HFFc6 (cell line): ENCODE data around the gene CYSRT1. TPM values are rescaled to one million over a fixed set of nuclear protein-coding genes. Genes with fewer than 3 reads are reported as not detected.

Experiments used
- DNase-seq: peaks from one replicate; pipeline ENCODE4 v3.0.0-alpha.2; 2018
- H3K27ac Mint-ChIP-seq: 2 replicates; pipeline ENCODE4 v1.8.0; 2020; ENCODE audit warnings: mild to moderate bottlenecking, mixed read lengths
- H3K27me3 Mint-ChIP-seq: 2 replicates; pipeline ENCODE4 v1.8.0; 2021; ENCODE audit warnings: mild to moderate bottlenecking, moderate library complexity, mixed read lengths; ENCODE audit not compliant: insufficient read depth
- H3K36me3 Mint-ChIP-seq: 2 replicates; pipeline ENCODE4 v1.8.0; 2021; ENCODE audit warnings: low read depth, mixed read lengths
- H3K4me1 Mint-ChIP-seq: 2 replicates; pipeline ENCODE4 v1.8.0; 2020; ENCODE audit warnings: low read depth, mixed read lengths
- H3K4me3 Mint-ChIP-seq: 2 replicates; pipeline ENCODE4 v1.8.0; 2020; ENCODE audit warnings: mild to moderate bottlenecking, moderate library complexity, mixed read lengths
- H3K9me3 Mint-ChIP-seq: 2 replicates; pipeline ENCODE4 v1.8.0; 2020; ENCODE audit warnings: mild to moderate bottlenecking, mixed read lengths
- total RNA-seq, 6 experiments: library from RNA; stranded (reverse); fragmentation: NEBNext Ultra II Directional; extraction: Animal tissue kit (Norgen Biotek cat#: 25700); gene quantifications; 2 replicates in 1 of 6; 3 replicates in 5 of 6; pipeline ENCODE4 v1.2.3, GENCODE V29; 2021
- TF ChIP-seq, protein P1 (sequence below): fragments of 200-600 bp; sonication (generic); IDR thresholded peaks from 2 replicates; pipeline ENCODE4 v1.5.0; 2021; ENCODE audit warnings: antibody characterized with exemption, mild to moderate bottlenecking

Gene CYSRT1
- total RNA-seq, 6 experiments from 2014 or later = 0.41 to 0.97 (median 0.68) TPM

DNA sequence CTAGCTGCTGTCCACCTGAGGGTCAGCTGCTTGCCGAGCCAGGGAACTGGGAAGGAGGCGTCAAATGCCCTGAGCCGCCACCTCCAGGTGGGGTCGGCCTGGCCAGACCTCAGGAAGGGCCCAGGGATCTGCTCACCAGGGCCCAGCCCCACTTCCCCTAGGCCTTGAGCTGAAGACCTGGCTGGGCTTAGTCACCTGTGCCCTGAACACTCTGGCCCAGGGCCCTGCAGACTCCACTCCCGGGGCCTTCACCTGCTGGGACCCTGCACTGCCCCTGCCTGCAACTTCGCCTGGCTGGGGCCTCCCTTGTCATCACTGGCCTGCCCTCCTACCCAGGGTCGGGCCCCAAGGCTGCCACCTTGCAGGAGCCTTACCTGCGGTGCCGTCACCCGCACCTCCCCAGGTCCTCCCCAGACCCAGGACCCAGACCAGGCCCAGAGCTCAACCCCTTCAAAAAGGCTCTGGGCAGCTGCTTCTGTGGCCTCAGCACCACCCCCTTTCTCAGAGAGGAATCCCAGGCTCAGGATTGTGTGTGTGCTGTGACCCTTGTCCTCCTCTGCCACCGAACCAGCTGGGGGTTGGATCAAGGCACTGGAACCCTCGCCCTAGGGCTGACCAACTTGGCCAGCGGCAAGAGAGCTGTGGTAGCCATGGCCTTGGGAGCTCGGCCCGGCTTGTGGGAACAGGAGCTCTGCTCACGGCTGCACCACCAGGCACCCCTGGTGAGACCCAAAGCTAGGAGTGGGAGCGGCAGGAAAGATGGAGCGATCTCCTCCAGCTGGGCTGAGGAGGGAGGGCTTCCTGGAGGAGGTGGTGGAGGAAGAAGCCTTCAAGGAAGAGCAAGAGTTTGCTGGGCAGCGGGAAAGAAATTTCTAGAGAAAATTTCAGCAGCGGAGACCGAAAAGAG, 29.0 kb downstream of the CYSRT1 start:
- Mint-ChIP-seq H3K27ac (peak overlapping the region; percentile 76), H3K4me3 (peak overlapping the region; percentile 93), H3K9me3 (no peaks in the 10 kb centered on the region), H3K36me3 (no peaks in the 10 kb centered on the region), H3K27me3 (no peaks in the 10 kb centered on the region; the same call in 1 of the 2 replicates), H3K4me1 (peaks cover 13% of the 10 kb centered on the region)
- TF ChIP-seq, protein P1, sequence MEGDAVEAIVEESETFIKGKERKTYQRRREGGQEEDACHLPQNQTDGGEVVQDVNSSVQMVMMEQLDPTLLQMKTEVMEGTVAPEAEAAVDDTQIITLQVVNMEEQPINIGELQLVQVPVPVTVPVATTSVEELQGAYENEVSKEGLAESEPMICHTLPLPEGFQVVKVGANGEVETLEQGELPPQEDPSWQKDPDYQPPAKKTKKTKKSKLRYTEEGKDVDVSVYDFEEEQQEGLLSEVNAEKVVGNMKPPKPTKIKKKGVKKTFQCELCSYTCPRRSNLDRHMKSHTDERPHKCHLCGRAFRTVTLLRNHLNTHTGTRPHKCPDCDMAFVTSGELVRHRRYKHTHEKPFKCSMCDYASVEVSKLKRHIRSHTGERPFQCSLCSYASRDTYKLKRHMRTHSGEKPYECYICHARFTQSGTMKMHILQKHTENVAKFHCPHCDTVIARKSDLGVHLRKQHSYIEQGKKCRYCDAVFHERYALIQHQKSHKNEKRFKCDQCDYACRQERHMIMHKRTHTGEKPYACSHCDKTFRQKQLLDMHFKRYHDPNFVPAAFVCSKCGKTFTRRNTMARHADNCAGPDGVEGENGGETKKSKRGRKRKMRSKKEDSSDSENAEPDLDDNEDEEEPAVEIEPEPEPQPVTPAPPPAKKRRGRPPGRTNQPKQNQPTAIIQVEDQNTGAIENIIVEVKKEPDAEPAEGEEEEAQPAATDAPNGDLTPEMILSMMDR = no peak
- no peak for DNase-seq

DNA sequence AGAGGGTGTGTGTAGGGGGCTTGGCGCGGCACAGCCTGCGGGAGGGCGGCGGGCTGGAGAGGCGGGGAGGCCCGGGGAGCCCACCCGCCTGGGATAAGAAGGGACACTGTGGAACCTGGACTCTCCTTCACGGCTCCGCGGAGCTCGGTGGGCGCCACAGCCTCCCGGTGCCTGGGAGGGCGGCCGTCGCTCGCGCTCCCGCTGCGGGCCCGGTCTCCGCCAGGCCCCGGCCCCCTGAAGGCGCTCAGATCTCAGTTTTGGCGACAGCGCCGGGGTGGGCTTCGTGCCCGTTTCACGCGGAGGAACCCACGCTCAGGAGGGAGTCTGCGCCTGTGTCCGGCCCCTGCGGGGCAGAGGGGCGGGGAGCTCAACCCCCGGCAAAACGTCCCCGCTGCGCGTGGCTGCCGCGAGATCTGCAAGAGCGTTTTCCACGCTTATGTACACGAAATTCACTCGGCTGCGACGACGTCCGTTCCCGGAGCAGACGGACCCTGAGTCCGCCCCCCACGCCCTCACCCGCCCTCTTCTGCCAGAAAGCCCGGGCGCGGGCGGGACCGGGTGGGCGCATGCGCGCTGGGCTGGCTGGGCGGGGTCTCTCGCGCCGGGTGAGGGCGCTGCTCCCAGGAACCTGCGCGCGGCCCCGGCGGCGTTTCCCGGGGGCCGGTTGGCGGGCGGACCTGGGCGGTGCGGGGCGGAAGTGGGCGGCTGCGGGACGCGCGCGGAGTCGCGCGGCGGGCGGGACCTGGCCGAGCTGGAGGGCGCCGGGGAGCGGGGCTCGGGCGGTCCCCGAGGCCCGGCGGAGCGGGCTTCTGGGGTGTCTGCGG, 29.9 kb downstream of the CYSRT1 start, which contains the start of gene NELFB:
Gene NELFB (plus strand): TSS at position 704 of the 824 bp plus-strand sequence.
- H3K9me3 Mint-ChIP-seq = no peaks in the 10 kb centered on the region
- peak; percentile 78 for DNase-seq

DNA sequence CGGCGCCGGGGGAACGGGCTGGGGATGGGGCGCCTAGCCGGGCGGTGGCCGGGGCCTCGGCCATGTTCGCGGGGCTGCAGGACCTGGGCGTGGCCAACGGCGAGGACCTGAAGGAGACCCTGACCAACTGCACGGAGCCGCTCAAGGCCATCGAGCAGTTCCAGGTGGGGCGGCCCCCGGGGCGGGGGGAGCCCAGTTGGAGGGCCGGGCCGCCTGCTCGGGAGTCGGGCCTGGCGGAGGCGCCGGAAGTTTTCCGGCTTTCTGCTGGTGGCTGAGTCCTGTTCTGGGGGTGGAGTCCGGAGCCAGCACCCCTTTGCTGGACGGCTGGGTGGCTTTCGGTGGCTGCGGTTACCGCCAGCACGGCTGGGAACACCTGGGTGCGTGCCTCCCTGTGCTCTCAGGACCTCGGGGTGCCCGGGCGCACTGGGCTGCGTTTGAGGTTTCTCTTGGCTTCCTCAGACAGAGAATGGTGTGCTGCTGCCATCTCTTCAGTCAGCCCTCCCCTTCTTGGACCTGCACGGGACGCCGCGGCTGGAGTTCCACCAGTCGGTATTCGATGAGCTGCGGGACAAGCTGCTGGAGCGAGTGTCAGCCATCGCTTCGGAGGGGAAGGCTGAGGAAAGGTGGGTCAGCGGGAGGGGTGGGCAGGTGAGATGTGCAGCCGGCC, 30.6 kb downstream of the CYSRT1 start:
- no peaks in the 10 kb centered on the region; the same call in 1 of the 2 replicates for H3K27me3 Mint-ChIP-seq
- peak overlapping the region; percentile 90 for H3K4me3 Mint-ChIP-seq
- no peaks in the 10 kb centered on the region for H3K36me3 Mint-ChIP-seq
- peaks cover 13% of the 10 kb centered on the region for H3K4me1 Mint-ChIP-seq
- TF ChIP-seq, protein P1 = no peak
- H3K27ac Mint-ChIP-seq = peak overlapping the region; percentile 42
- no peaks in the 10 kb centered on the region for H3K9me3 Mint-ChIP-seq
- no peak for DNase-seq

More for the DNA sequence above, 29.9 kb downstream of the CYSRT1 start, which contains the start of gene NELFB:
- Mint-ChIP-seq H3K27me3 (no peaks in the 10 kb centered on the region; the same call in 1 of the 2 replicates), H3K4me3 (peak within 1 kb of the TSS; percentile 93), H3K4me1 (peaks cover 13% of the 10 kb centered on the region), H3K27ac (peak within 1 kb of the TSS; percentile 76), H3K36me3 (no peaks in the 10 kb centered on the region)
- TF ChIP-seq, protein P1 = peak; percentile 33; the same call in 1 of the 2 replicates

DNA sequence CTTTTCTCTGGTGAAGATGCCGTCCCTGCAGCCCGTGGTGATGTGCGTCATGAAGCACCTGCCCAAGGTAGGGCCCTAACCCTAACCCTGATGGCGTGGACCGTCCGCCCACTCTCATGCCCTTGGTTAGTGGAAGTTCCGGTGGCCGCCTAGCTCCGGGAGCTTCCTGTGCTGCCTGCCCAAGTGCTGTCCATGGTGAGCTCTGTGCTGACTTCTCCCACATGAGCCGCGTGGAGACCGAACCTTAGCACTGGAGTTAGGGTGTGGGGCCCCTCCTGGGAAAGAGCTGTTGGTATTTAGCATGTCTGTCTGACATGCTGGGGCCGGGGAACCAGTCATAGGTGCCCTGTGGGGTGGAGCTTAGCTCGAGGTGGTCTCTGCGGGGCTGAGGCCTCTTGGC, 31.4 kb downstream of the CYSRT1 start:
- Mint-ChIP-seq H3K4me3 (peak overlapping the region; percentile 90), H3K36me3 (no peaks in the 10 kb centered on the region), H3K4me1 (peaks cover 13% of the 10 kb centered on the region), H3K27ac (no peak overlapping the region), H3K27me3 (no peaks in the 10 kb centered on the region; the same call in 1 of the 2 replicates), H3K9me3 (no peaks in the 10 kb centered on the region)
- TF ChIP-seq, protein P1 = no peak
- no peak for DNase-seq

DNA sequence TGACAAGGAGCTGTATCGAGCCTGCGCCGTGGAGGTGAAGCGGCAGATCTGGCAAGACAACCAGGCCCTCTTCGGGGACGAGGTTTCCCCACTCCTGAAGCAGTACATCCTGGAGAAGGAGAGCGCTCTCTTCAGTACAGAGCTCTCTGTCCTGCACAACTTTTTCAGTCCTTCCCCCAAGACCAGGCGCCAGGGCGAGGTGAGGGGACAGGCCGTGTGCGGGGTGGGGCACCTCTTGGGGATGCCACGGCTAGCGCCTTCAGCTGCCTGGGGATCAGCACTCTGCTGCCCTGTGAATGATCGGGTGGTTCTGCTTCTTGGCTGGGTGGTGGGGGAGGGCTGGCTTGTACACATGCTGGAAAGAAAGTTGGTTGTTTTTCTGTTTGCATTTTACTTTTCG, 31.9 kb downstream of the CYSRT1 start:
- peaks cover 5% of the 10 kb centered on the region; the same call in 1 of the 2 replicates for H3K36me3 Mint-ChIP-seq
- TF ChIP-seq, protein P1 = no peak
- H3K9me3 Mint-ChIP-seq = no peaks in the 10 kb centered on the region
- no peak overlapping the region for H3K27ac Mint-ChIP-seq
- H3K27me3 Mint-ChIP-seq = no peaks in the 10 kb centered on the region; the same call in 1 of the 2 replicates
- peak overlapping the region; percentile 90 for H3K4me3 Mint-ChIP-seq
- no peak for DNase-seq
- peaks cover 17% of the 10 kb centered on the region for H3K4me1 Mint-ChIP-seq
